ENCODE measurements around the gene OLFML1.

GRCh38 chr11:7546324-7546791 is 61.1 kb downstream of the OLFML1 start:
- TF ChIP-seq CTCF (IDR thresholded peaks at IDR 0.05; ENCODE audit: low read depth, low read length) (no peak), EZH2phosphoT487 (IDR thresholded peaks at IDR 0.05; ENCODE audit: low read depth) (no peak)

Data from OCI-LY3 (cell line).